ENCODE results near the gene ATP1B2. TPM values are rescaled to one million over a fixed set of nuclear protein-coding genes. Genes with fewer than 3 reads are reported as not detected.

ATP1B2 gene
- total RNA-seq, 1 experiment from 2014 or later, result not detected

DNA sequence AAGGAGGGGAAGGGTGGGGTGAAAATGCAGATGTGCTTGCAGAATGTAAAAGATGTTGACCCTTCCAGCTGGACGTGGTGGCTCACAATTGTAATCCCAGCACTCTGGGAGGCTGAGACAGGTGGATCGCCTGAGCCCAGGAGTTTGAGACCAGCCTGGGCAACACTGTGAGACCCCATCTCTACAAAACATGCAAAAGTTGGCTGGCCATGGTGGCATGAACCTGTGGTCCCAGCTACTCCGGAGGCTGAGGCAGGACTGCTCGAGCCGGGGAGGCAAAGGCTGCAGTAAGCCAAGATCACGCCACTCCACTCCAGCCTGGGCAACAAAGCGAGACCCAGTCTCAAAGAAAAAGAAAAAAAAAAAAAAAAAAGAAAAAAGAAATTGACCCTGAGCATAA is 17.8 kb downstream of the ATP1B2 start:
- no peak for DNase-seq (ENCODE audit: low spot score)
- in situ Hi-C loops (cut with HindIII; ENCODE audit: low sequenced_read_pairs), result no loop called here

DNA sequence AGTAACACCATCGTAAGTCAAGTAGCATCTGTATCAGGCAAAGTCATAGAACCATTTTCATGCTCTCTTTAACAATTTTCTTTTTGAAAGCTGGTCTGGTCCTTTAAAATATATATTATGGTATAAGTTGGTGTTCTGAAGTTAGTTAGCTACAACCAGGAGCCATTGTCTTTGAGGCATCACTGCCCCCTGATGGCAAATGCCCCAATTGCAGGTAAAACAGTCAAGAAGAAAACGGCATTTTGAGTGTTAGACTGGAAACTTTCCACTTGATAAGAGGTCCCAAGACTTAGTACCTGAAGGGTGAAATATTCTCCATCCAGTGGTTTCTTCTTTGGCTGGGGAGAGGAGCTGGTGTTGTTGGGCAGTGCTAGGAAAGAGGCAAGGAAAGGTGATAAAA is 22.5 kb downstream of the ATP1B2 start:
- peak; percentile 19 for DNase-seq (ENCODE audit: low spot score)

GRCh38 chr17:7674934-7675333 is 24.2 kb downstream of the ATP1B2 start:
- no peak for DNase-seq (ENCODE audit: low spot score)

More for the DNA sequence above, 22.5 kb downstream of the ATP1B2 start:
- in situ Hi-C loops (cut with HindIII; ENCODE audit: low sequenced_read_pairs), result no loop called here

DNA sequence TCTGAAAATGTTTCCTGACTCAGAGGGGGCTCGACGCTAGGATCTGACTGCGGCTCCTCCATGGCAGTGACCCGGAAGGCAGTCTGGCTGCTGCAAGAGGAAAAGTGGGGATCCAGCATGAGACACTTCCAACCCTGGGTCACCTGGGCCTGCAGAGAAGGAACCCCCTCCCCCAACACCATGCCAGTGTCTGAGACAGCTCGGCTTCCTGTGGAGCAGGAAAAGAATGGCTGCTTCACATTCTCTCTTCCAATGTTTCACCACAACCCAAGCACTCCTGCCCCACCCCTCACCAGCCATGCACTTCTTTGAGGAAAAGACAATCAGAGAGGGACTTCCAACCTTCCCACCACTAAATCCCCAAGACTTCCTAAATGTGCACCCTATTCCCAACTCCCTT is 25.8 kb downstream of the ATP1B2 start:
- in situ Hi-C loops (cut with HindIII; ENCODE audit: low sequenced_read_pairs), result no loop called here

More at GRCh38 chr17:7674934-7675333, 24.2 kb downstream of the ATP1B2 start:
- in situ Hi-C loops (cut with HindIII; ENCODE audit: low sequenced_read_pairs), result no loop called here

GRCh38 chr17:7677388-7678067 is 26.8 kb downstream of the ATP1B2 start:
- no peak for DNase-seq (ENCODE audit: low spot score)
- in situ Hi-C loops (cut with HindIII; ENCODE audit: low sequenced_read_pairs), result no loop called here

More for the DNA sequence above, 25.8 kb downstream of the ATP1B2 start:
- no peak for DNase-seq (ENCODE audit: low spot score)

DNA sequence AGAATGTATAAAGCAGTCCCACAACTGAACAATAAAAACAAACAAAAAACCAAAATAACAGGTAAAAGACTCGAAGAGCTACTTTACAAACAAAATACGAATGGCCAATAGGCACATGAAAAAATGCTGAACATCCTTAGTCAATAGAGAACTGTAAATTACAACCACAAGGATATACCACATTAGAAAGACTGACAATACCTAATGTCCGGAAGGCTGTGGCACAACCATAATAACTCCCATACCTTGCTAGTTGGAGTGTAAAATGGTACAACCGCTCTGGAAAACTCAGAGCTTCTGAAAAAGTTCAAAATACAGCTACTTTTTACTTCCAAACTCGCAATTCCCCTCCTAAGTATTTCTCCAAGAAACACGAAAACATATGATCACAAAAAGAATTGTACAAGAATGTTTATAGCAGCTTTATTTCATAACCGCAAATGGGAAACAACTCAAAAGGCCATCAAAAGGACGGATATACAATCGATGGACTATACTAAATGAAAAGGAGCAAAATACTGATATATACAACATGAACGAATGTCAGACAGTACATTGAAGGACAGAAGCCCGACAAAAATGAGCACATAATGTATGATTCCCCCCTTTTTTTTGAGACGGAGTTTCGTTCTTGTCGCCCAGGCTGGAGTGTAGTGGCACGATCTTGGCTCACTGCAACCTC is 34.3 kb downstream of the ATP1B2 start:
- in situ Hi-C loops (cut with HindIII; ENCODE audit: low sequenced_read_pairs), result no loop called here
- DNase-seq (ENCODE audit: low spot score), result peak; percentile 13

- in situ Hi-C loops (cut with HindIII; ENCODE audit: low sequenced_read_pairs), result no loop called here
- DNase-seq (ENCODE audit: low spot score), result peak; percentile 96
Measured at GRCh38 chr17:7685533-7686221, 35.0 kb downstream of the ATP1B2 start.

- DNase-seq (ENCODE audit: low spot score), result peak; percentile 88
- in situ Hi-C loops (cut with HindIII; ENCODE audit: low sequenced_read_pairs), result no loop called here
Measured at GRCh38 chr17:7686222-7687071, 35.7 kb downstream of the ATP1B2 start.

- in situ Hi-C loops (cut with HindIII; ENCODE audit: low sequenced_read_pairs), result no loop called here
- peak; percentile 95 for DNase-seq (ENCODE audit: low spot score)
Measured at GRCh38 chr17:7687072-7687907, 36.6 kb downstream of the ATP1B2 start, which contains the start of gene TP53. TSS of gene TP53 (minus strand) at chr17:7687490. CDS start at chr17:7676594, 10,896 bp downstream.

- peak; percentile 99 for DNase-seq (ENCODE audit: low spot score)
- in situ Hi-C loops (cut with HindIII; ENCODE audit: low sequenced_read_pairs), result no loop called here
Measured at GRCh38 chr17:7687908-7688807, 37.4 kb downstream of the ATP1B2 start, which contains the start of gene WRAP53. TSS of gene WRAP53 (plus strand) at chr17:7688477. CDS start at chr17:7688649, 172 bp downstream.

- DNase-seq (ENCODE audit: low spot score), result no peak
- in situ Hi-C loops (cut with HindIII; ENCODE audit: low sequenced_read_pairs), result no loop called here
Measured at GRCh38 chr17:7688808-7689316, 38.1 kb downstream of the ATP1B2 start.

DNA sequence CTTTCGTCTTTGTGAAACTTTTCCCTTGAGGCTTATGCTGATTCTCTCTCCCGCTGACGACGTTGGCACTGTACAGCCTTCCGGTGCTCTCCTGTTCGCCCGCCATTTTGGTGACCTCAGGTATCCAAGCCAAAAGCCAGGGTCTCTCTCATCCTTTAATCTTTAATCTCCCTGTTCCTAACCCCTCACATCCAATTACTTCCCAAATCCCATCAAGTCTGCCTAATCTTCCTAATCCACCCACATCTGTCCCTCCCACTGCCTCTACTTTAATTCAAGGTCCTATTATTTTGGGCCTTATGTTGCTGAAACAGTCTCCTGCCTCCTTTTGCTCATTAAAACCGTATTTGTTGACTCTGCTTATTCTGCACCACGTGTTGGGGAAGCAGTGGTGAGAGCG is 44.9 kb downstream of the ATP1B2 start:
- in situ Hi-C loops (cut with HindIII; ENCODE audit: low sequenced_read_pairs), result no loop called here
- no peak for DNase-seq (ENCODE audit: low spot score)

DNA sequence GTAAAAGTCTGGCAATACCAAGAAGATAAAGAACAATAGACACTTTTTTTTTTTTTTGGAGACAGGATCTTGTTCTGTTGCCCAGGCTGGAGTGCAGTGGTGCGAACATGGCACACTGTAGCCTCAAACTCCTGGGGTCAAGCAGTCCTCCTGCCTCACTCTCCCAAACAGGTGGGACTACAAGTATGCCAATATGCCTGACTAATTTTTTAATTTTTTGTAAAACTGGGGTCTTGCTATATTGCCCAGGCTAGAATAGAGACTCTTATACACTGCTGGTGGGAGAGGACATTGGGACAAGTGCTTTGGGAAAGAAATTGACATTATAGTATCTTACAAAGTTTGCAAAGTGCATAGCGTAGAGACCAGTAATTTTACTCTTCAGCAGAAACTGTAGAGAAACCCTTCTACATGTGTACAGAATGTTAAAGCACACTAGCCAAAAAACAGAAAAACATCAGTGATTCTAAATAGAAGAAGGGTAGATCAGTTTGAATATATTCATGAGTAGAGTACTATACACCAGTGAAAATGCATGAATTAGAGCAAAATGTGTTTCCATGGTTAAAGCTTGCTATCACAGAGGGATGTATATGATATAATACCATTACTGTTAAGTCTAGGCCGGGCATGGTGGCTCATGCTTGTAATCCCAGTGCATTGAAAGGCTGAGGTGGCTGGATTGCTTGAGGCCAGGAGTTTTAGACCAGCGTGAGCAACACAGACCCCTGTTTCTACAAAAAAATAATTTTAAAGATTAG is 47.3 kb downstream of the ATP1B2 start:
- DNase-seq (ENCODE audit: low spot score), result no peak
- in situ Hi-C loops (cut with HindIII; ENCODE audit: low sequenced_read_pairs), result no loop called here

GRCh38 chr17:7700510-7700909 is 49.8 kb downstream of the ATP1B2 start:
- in situ Hi-C loops (cut with HindIII; ENCODE audit: low sequenced_read_pairs), result no loop called here
- no peak for DNase-seq (ENCODE audit: low spot score)

- DNase-seq (ENCODE audit: low spot score), result no peak
- in situ Hi-C loops (cut with HindIII; ENCODE audit: low sequenced_read_pairs), result no loop called here
Measured at GRCh38 chr17:7701681-7702080, 51.0 kb downstream of the ATP1B2 start.

GRCh38 chr17:7702776-7703175 is 52.0 kb downstream of the ATP1B2 start:
- DNase-seq (ENCODE audit: low spot score), result no peak
- in situ Hi-C loops (cut with HindIII; ENCODE audit: low sequenced_read_pairs), result no loop called here
